OCI-LY7 (cell line): ENCODE results near the gene WDR3. TPM values are rescaled to one million over a fixed set of nuclear protein-coding genes. Genes with fewer than 3 reads are reported as not detected.
"Not testable (repeated sequence)": the region's sequence is repeated elsewhere in the genome, so short reads cannot be mapped to it uniquely, and the experiment has no call there.

ENCODE experiments used
- BruUV-seq: library from RNA; stranded (reverse); fragments of 400-500 nt; replicated peaks from 2 replicates; lab custom pipeline; 2021; lab: Mats Ljungman, UMichigan
- CTCF ChIA-PET: fragments of 300-600 bp; sonication (Branson Sonifier 250); formaldehyde crosslinking; loops from one replicate; lab custom pipeline; 2022; ENCODE audit warnings: antibody characterized with exemption; ENCODE audit not compliant: unreplicated experiment; lab: Charles Lee
- POLR2A ChIA-PET: fragments of 300-600 bp; sonication (Branson Sonifier 250); formaldehyde crosslinking; loops from one replicate; lab custom pipeline; 2022; ENCODE audit warnings: antibody characterized with exemption; lab: Charles Lee
- DNase-seq: peaks from one replicate; pipeline ENCODE4 v3.0.0-alpha.2; 2015; ENCODE audit warnings: low spot score
- H2AFZ ChIP-seq: fragments of 200-600 bp; sonication (generic), shearing (Covaris generic); 2 replicates; pipeline ENCODE4 v1.6.1; 2014; ENCODE audit warnings: mild to moderate bottlenecking, antibody characterized with exemption, low read length, moderate library complexity
- H3K27ac ChIP-seq: fragments of 200-600 bp; sonication (generic); 2 replicates; pipeline ENCODE4 v1.5.1; 2014; ENCODE audit warnings: mixed run types, low read depth, mild to moderate bottlenecking, moderate library complexity, low read length, inconsistent platforms; ENCODE audit not compliant: poor library complexity, severe bottlenecking
- H3K36me3 ChIP-seq: fragments of 200-600 bp; sonication (generic); 2 replicates; pipeline ENCODE4 v1.6.1; 2014; ENCODE audit warnings: mild to moderate bottlenecking, antibody characterized with exemption, low read length, moderate library complexity, mixed read lengths; ENCODE audit not compliant: insufficient read depth
- H3K4me1 ChIP-seq: fragments of 200-600 bp; sonication (generic); 2 replicates; pipeline ENCODE4 v1.5.1; 2014; ENCODE audit warnings: mild to moderate bottlenecking, low read length; ENCODE audit not compliant: insufficient read depth, poor library complexity, severe bottlenecking
- H3K4me2 ChIP-seq: fragments of 200-600 bp; sonication (generic); 2 replicates; pipeline ENCODE4 v1.6.1; 2014; ENCODE audit warnings: mild to moderate bottlenecking, low read length
- H3K4me3 ChIP-seq: fragments of 200-600 bp; sonication (generic); 2 replicates; pipeline ENCODE4 v1.5.1; 2014; ENCODE audit warnings: mild to moderate bottlenecking, low read depth, low read length; ENCODE audit not compliant: poor library complexity, severe bottlenecking
- H3K79me2 ChIP-seq: fragments of 200-600 bp; sonication (generic); 2 replicates; pipeline ENCODE4 v1.6.1; 2016; ENCODE audit warnings: low read depth, mild to moderate bottlenecking, low read length, moderate library complexity, mixed read lengths; ENCODE audit not compliant: insufficient read depth
- H3K9me2 ChIP-seq: fragments of 200-600 bp; sonication (generic); 2 replicates; pipeline ENCODE4 v1.6.1; 2016; ENCODE audit warnings: mild to moderate bottlenecking, low read length, mixed read lengths; ENCODE audit not compliant: insufficient read depth
- H3K9me3 ChIP-seq: fragments of 200-600 bp; sonication (generic); 2 replicates; pipeline ENCODE4 v1.6.1; 2014; ENCODE audit warnings: mild to moderate bottlenecking, mixed run types, low read length, mixed read lengths
- H4K20me1 ChIP-seq: fragments of 200-600 bp; sonication (generic); 2 replicates; pipeline ENCODE4 v1.6.1; 2014; ENCODE audit warnings: mild to moderate bottlenecking, antibody characterized with exemption, low read length, moderate library complexity, mixed read lengths; ENCODE audit not compliant: insufficient read depth
- CTCF ChIP-seq: fragments of 200-600 bp; sonication (generic); conservative IDR thresholded peaks from 2 replicates; pipeline ENCODE4 v1.5.1; 2014; ENCODE audit warnings: mild to moderate bottlenecking, antibody characterized with exemption, low read length, moderate library complexity, mixed read lengths
- EZH2phosphoT487 ChIP-seq: fragments of 200-600 bp; sonication (generic); IDR thresholded peaks from 2 replicates; pipeline ENCODE4 v1.6.1; 2018; ENCODE audit warnings: low read depth, borderline replicate concordance, mild to moderate bottlenecking, mixed run types, antibody characterized with exemption, low read length, moderate library complexity, mixed read lengths
- intact Hi-C: fragments of 100-400 bp; cut with micrococcal nuclease; formaldehyde crosslinking; loops from one replicate; pipeline ENCODE4 v1.10.0; 2022; ENCODE audit not compliant: unreplicated experiment
- total RNA-seq, 2 experiments: library from RNA; depleted of rRNA in 1 of 2; stranded (reverse); fragments of >200 nt in 1 of 2; shearing (Covaris generic) in 1 of 2; gene quantifications; 2 replicates each; pipeline ENCODE4 v1.2.3, GENCODE V29; 2014 to 2022

WDR3 gene
- total RNA-seq, 2 experiments from 2014 or later, result 23.1 to 31.4 TPM

- H3K27ac ChIP-seq, result no peak overlapping the region
- H2AFZ ChIP-seq, result no peak overlapping the region
- peaks cover 27% of the 10 kb centered on the region for H3K36me3 ChIP-seq
- TF ChIP-seq EZH2phosphoT487 (no peak), CTCF (no peak)
- no peak overlapping the region for H3K4me3 ChIP-seq
- no TSS peak for BruUV-seq
- no peak for DNase-seq
- intact Hi-C loops, result loop anchor here (10.0 kb wide), 2 partner anchors 287 to 857 kb away; partner anchors contain the start of gene TTF2
- peaks cover 6% of the 10 kb centered on the region; the same call in 1 of the 2 replicates for H3K79me2 ChIP-seq
- H3K9me2 ChIP-seq, result no peaks in the 10 kb centered on the region
- no peaks in the 10 kb centered on the region for H3K4me1 ChIP-seq
- 0 out of 2 replicates have a peak, but pooled peaks cover under 1% of the 10 kb centered on the region for H4K20me1 ChIP-seq
- H3K4me2 ChIP-seq, result no peak overlapping the region
- H3K9me3 ChIP-seq, result no peaks in the 10 kb centered on the region
- POLR2A ChIA-PET, result no interaction called here
- CTCF ChIA-PET, result no interaction called here
Measured at GRCh38 chr1:117921991-117922390, 7.5 kb upstream of the WDR3 start.

- H3K4me2 ChIP-seq, H3K9me2 ChIP-seq, H2AFZ ChIP-seq, POLR2A ChIA-PET, H3K9me3 ChIP-seq, DNase-seq, H4K20me1 ChIP-seq, H3K4me3 ChIP-seq, H3K4me1 ChIP-seq, H3K27ac ChIP-seq, BruUV-seq, CTCF ChIA-PET: not testable (repeated sequence)
- intact Hi-C loops, result loop anchor here (10.0 kb wide), 2 partner anchors 288 to 858 kb away; partner anchors contain the start of gene TTF2
- Histone ChIP-seq H3K36me3 (peaks cover 20% of the 10 kb centered on the region; the same call in 1 of the 2 replicates), H3K79me2 (peaks cover 13% of the 10 kb centered on the region; the same call in 1 of the 2 replicates)
Measured at GRCh38 chr1:117922717-117923116, 6.8 kb upstream of the WDR3 start.

GRCh38 chr1:117925981-117926380, 3.6 kb upstream of the WDR3 start:
- no TSS peak for BruUV-seq
- Histone ChIP-seq H3K4me2 (no peak overlapping the region), H3K79me2 (peaks cover 39% of the 10 kb centered on the region), H3K4me1 (peaks cover 11% of the 10 kb centered on the region), H4K20me1 (0 out of 2 replicates have a peak, but pooled peaks cover 14% of the 10 kb centered on the region), H3K4me3 (no peak overlapping the region), H2AFZ (no peak overlapping the region), H3K36me3 (0 out of 2 replicates have a peak, but pooled peaks cover 7% of the 10 kb centered on the region), H3K9me2 (no peaks in the 10 kb centered on the region), H3K27ac (no peak overlapping the region), H3K9me3 (no peaks in the 10 kb centered on the region)
- no peak for TF ChIP-seq CTCF
- no peak for TF ChIP-seq EZH2phosphoT487
- DNase-seq, result no peak
- ChIA-PET POLR2A (interaction anchor here (0.6 to 1.9 kb wide), 5 partner anchors 8 to 566 kb away, joined by 3 to 11 read pairs (median 3); no protein-coding TSS in a partner anchor), CTCF (no interaction called here)
- intact Hi-C loops, result loop anchor here (5.0 to 10.0 kb wide), 3 partner anchors 291 to 861 kb away; partner anchors contain the start of genes MAN1A2 and TTF2
